ENCODE results near the gene ORM2. TPM values are rescaled to one million over a fixed set of nuclear protein-coding genes. Genes with fewer than 3 reads are reported as not detected.

Gene ORM2
- total RNA-seq, 1 experiment from 2014 or later, result not detected

GRCh38 chr9:114288193-114289091 lies 41.2 kb upstream of the ORM2 start:
- Histone ChIP-seq H3K36me3 (peaks cover 19% of the 10 kb centered on the region), H3K27ac (peak overlapping the region; percentile 27; the same call in 1 of the 2 replicates), H3K4me3 (no peak overlapping the region), H3K4me1 (peaks cover 13% of the 10 kb centered on the region), H3K27me3 (no peaks in the 10 kb centered on the region), H3K9me3 (replicated peaks) (no peaks in the 10 kb centered on the region)
- peak; percentile 58 to 61 for DNase-seq

- DNase-seq, result no peak
- Histone ChIP-seq H3K27me3 (no peaks in the 10 kb centered on the region), H3K27ac (no peak overlapping the region), H3K9me3 (replicated peaks) (no peaks in the 10 kb centered on the region), H3K4me1 (peaks cover 13% of the 10 kb centered on the region), H3K4me3 (no peak overlapping the region), H3K36me3 (peaks cover 19% of the 10 kb centered on the region)
Measured at GRCh38 chr9:114289106-114289505, 40.6 kb upstream of the ORM2 start.

DNA sequence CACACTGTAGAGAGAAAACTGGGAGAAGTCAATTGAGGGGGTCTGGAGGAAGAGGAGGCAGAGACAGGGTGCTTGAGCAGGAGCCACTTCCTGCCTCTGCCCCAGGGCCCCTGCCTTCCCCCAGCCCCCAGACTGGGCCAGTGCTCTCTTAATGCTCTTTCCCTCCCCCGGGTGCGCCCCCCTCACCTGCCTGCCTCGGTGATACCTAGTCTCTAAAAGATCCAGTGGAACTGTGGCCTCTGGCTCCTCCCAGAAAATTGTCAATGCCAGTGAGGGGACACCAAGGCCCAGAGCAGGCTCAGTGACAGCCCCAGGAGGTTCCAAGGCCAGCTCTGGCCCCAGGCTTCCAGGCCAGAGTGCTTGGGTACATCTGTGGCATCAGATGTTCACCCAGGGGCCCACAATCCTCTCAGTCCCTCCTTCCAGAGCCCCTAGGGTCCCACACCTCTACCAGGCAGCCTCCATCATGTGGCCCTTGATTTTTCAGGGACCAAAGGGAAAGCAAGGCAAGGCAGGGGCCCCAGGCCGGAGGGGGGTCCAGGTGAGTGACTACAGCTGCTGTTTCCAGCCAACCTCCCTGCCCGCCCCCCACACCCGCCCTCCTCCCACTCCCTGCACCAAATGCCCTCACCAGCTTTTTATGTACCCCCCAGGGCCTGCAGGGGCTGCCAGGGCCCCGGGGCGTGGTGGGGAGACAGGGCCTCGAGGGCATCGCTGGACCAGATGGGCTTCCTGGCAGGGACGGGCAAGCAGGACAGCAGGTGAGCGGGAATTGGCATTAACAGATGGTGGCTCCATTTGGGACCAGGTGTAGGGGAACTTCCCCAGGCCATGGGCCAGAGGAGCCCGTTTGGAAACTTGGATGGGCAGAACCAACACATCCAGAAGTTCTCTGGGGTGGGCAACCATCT lies 39.8 kb upstream of the ORM2 start:
- H3K4me3 ChIP-seq, result no peak overlapping the region
- peaks cover 20% of the 10 kb centered on the region for H3K36me3 ChIP-seq
- H3K27me3 ChIP-seq, result no peaks in the 10 kb centered on the region
- H3K27ac ChIP-seq, result no peak overlapping the region
- DNase-seq, result no peak
- peaks cover 6% of the 10 kb centered on the region; the same call in 1 of the 2 replicates for H3K9me3 ChIP-seq (replicated peaks)
- H3K4me1 ChIP-seq, result peaks cover 13% of the 10 kb centered on the region

DNA sequence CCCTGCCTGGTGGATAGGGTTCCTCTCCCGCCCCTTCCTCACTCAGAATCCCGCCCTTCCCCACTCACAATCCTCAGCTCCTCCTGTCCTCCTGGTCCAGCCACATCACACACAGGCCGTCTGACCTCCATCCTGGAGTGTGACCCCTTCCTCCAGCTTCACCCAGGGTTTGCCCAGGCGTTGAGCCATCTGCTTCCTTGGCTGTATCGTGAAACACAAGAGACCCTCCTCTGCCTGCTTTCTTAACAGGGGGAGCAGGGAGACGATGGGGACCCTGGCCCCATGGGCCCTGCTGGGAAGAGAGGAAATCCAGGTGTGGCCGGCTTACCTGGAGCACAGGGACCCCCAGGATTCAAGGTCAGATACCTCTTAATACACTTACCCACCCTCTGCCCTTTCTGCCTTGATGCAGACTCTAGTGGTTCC lies 39.1 kb upstream of the ORM2 start:
- no peak for DNase-seq
- H3K4me3 ChIP-seq, result no peak overlapping the region

DNA sequence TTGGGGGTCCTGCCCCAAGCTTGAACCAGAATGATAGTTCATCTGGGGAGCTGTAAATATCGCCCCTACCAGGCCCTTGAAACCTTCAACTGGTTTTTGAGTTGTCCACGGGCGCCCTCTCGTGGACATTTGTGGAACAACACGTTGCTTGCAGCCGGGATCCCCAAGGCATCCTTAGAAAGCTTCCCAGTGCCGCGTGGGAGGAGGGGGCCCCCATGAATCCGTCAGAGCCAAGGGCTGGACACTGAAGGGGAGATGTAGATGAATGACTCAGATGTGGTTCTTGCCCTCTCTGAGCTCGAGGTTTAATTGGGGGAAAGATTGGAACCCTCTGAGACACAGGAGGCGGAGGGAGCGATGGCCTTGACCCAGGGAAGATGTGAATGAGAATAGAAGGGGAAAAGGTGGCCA lies 38.6 kb upstream of the ORM2 start:
- peak; percentile 67 to 91 for DNase-seq
- Histone ChIP-seq H3K27me3 (no peaks in the 10 kb centered on the region), H3K4me3 (no peak overlapping the region), H3K9me3 (replicated peaks) (peaks cover 6% of the 10 kb centered on the region; the same call in 1 of the 2 replicates), H3K4me1 (peaks cover 13% of the 10 kb centered on the region), H3K36me3 (peaks cover 33% of the 10 kb centered on the region), H3K27ac (no peak overlapping the region)

More for the DNA sequence above, 39.1 kb upstream of the ORM2 start:
- H3K9me3 ChIP-seq (replicated peaks), result peaks cover 6% of the 10 kb centered on the region; the same call in 1 of the 2 replicates
- no peaks in the 10 kb centered on the region for H3K27me3 ChIP-seq
- peaks cover 13% of the 10 kb centered on the region for H3K4me1 ChIP-seq
- peaks cover 28% of the 10 kb centered on the region for H3K36me3 ChIP-seq
- no peak overlapping the region for H3K27ac ChIP-seq

DNA sequence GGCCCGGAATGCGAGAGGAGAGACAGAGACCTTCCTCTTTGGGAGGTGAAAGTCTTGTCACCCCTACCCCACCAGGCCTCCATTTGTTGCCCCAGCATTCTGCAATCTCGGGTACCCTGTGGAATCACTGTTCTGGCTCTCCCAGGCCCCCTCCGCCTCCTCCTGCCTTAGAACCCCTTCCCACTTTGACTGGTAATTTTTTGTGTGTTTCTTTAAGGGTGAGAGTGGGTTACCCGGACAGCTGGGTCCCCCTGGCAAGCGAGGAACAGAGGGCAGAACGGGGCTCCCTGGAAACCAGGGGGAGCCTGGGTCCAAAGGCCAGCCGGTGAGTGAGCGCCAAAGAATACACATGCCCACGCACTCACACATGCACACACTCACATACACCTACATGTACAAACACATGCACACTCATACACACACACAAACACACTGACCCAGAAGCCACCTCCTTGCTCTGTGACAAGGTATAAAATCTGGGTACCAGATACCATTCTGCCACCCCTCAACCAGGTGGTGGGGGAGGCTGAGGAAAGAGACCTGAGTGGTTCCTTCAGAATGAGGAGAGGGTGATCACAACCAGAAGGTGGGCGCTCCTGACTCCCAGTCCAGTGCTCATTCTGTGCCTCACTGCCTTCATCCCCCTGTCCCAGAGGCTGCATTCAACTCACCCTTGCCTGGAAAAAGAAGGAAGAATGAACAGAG lies 37.6 kb upstream of the ORM2 start:
- Histone ChIP-seq H3K4me1 (peaks cover 13% of the 10 kb centered on the region), H3K4me3 (no peak overlapping the region), H3K9me3 (replicated peaks) (peaks cover 6% of the 10 kb centered on the region; the same call in 1 of the 2 replicates), H3K27me3 (no peaks in the 10 kb centered on the region), H3K27ac (no peak overlapping the region), H3K36me3 (peaks cover 42% of the 10 kb centered on the region)
- DNase-seq, result no peak

DNA sequence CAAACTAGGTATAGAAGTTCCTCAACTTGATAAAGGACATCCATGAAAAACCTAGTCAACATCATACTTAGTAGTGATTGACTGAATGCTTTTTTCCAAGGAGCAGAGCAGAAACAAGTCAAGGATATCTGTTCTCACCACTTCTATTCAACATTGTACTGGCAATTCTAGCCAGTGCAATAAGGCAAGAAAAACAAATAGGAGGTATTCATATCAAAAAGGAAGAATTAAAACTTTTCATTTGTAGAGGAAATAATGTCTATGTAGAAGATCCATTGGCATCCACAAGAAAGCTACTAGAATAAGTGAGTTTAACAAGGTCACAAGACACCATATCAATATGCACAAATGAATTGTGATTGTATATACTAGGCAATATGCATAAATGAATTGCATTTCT lies 35.0 kb upstream of the ORM2 start:
- Histone ChIP-seq H3K27ac (no peak overlapping the region), H3K4me1 (no peaks in the 10 kb centered on the region), H3K4me3 (no peak overlapping the region), H3K27me3 (no peaks in the 10 kb centered on the region), H3K36me3 (peaks cover 56% of the 10 kb centered on the region), H3K9me3 (replicated peaks) (peaks cover 8% of the 10 kb centered on the region; the same call in 1 of the 2 replicates)
- no peak for DNase-seq

DNA sequence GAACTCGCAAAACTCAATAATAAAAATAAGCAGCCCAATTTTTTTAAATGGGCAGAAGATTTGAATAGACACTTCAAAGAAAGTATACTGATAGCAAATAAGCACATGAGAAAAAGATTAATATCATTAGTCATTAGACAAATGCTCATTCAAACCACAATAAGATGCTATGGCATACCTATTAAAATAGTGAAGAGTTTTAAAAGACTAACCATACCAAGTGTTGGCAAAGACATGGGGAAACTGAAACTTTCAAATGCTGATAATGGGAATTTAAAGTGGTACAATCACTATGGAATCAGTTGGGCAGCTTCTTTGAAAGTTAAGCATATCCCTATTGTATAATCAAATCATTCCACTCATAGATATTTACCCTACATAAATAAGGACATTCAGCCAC lies 33.3 kb upstream of the ORM2 start:
- Histone ChIP-seq H3K27ac (no peak overlapping the region), H3K36me3 (peaks cover 54% of the 10 kb centered on the region), H3K9me3 (replicated peaks) (peaks cover 8% of the 10 kb centered on the region; the same call in 1 of the 2 replicates), H3K27me3 (no peaks in the 10 kb centered on the region), H3K4me1 (no peaks in the 10 kb centered on the region), H3K4me3 (no peak overlapping the region)
- DNase-seq, result no peak

DNA sequence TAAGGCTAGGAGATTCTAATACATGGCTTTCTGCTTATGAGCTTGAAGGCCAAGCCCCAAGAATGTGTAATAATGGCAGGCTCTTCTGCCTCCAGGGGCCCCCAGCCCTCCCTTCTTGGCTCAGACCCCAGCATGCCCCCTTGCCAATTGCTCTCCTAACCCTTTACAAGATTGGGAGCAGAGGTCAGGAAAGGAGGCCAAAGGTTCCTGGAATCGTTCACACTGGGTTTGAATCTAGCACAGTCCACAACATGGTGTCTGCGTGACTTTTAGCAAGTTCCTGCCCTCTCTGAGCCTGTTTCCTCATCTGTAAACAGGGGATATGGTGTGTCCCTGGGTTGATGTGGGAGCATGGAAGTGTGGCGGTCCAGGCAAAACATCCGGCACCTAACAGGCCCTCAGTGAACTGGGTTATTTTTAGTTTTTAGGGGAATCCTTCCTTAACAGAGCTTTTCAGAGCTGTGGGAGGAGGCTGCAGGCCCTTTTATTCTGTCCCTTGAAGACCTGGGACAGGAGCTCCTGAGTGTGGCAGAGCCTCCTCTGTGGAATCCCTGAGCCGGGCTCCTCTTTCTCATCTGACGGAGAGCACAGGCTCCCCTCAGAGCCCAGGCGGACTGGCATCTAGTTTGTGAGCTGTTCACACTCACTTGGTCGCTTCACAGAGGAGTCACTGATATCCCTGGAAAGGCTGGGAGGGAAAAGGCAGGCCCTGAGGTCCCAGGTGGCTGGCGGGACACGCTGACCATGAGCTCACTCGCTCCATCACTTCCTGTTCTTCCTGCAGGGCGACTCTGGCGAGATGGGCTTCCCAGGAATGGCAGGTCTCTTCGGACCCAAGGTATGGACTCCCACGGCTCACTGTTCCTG lies 30.1 kb upstream of the ORM2 start:
- DNase-seq, result no peak
- Histone ChIP-seq H3K4me3 (no peak overlapping the region), H3K36me3 (peaks cover 39% of the 10 kb centered on the region), H3K27ac (no peak overlapping the region), H3K4me1 (no peaks in the 10 kb centered on the region), H3K27me3 (no peaks in the 10 kb centered on the region), H3K9me3 (replicated peaks) (peaks cover 5% of the 10 kb centered on the region; the same call in 1 of the 2 replicates)

- Histone ChIP-seq H3K4me3 (no peak overlapping the region), H3K27ac (no peak overlapping the region), H3K36me3 (peaks cover 31% of the 10 kb centered on the region), H3K27me3 (no peaks in the 10 kb centered on the region), H3K9me3 (replicated peaks) (0 out of 2 replicates have a peak, but pooled peaks cover 2% of the 10 kb centered on the region), H3K4me1 (no peaks in the 10 kb centered on the region)
- no peak for DNase-seq
Measured at GRCh38 chr9:114300153-114300845, 29.4 kb upstream of the ORM2 start.

DNA sequence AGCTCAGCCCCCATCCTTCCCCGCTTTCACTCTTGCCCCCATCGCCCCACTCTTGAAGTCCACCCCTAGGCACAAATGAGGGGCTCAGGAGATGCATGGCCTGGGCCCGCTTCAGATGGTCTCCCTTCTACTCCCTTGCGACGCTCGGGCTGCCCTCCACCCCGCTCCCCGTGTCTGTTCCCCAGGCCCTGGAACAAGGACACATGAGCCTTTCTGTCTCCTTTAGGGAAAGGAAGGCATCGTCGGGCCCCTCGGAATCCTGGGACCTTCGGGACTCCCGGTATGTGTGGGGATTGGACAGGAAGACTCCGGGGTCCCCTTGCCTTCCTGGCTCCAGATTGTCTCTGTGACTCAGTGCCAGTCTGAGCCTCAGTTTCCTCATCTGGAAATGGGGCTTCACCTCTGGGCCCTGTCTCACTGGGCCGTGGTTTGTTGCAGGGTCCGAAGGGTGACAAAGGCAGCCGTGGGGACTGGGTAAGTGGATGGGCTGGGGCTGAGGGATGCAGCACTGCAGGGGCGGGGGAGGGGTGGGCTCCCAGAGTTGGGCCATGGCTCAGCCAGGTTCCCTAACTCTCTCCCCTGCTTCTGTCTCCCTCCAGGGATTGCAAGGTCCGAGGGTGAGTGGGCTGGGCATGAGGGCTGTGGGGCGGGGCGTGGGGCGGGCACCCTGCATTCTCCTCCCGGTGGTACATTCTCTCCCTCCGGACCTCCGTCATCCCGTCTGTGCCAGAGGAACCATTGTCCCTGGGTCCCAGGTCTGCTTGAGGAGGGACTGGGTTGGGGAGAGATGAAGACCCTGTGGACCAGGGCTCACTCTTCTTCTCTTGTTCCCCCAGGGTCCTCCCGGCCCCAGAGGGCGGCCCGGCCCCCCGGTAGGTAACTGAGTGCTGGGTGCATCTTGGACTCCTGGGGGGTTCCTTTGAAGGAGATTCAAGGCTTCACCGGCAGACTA lies 28.5 kb upstream of the ORM2 start:
- Histone ChIP-seq H3K27ac (no peak overlapping the region), H3K27me3 (no peaks in the 10 kb centered on the region), H3K36me3 (peaks cover 23% of the 10 kb centered on the region), H3K4me3 (no peak overlapping the region), H3K4me1 (no peaks in the 10 kb centered on the region), H3K9me3 (replicated peaks) (0 out of 2 replicates have a peak, but pooled peaks cover 2% of the 10 kb centered on the region)
- DNase-seq, result no peak

Data from SJCRH30 (cell line).